Measurements from ENCODE around the gene RIPK4.

DNA sequence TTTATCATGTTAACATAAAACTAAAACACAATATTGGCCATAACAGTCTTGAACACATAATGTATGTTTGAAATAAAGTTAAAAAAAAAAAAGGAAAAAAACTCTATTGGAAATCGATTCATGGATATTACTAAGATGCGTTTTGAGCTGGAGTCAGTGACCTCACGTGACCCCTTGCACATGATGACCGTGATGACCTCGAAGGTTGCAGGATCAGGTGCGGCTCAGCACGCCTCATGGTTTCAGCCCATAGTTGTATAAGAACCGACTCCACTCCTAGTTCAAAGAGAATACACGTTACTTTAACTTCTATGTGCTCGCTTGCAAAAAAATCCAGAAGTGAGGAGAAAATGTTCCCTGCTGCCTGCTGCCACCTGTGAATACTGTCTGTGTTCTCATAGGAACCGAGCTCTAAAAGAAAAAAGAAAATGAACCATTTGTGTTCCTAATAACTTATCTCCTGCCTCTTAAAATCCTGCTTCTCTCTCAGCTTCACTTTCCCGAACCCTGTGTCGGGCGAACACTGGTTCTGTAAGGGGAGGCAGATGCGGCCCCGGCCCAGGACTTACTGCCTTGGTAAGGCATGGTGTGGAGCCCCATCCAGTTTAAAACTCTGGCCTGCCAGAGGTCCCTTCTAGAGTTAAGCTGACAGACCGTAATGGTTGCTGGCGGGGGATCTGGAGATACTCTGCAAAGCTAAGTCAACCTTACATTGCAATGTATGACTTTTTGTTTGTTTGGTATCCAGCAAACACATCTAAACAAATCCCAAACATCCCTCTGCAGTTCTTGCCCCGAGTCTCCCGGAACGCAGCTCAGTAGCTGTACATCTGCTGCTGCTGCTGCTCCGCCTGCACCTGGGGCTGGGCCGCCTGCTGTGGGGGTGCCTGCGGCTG lies 33.8 kb upstream of the RIPK4 start:
- TF ChIP-seq CTCF (conservative IDR thresholded peaks at IDR 0.05; ENCODE audit: low read depth, low read length) = no peak
- TF ChIP-seq EZH2 (IDR thresholded peaks at IDR 0.05; ENCODE audit: borderline replicate concordance, low read depth, low read length, poor library complexity, severe bottlenecking) = no peak
